Hematopoietic multipotent progenitor cell treated with erythropoietin and hydrocortisone succinate and interleukin-3 and kit ligand, for 15 days (in vitro differentiated cells): ENCODE results near the gene CEP55.
A peak's percentile ranks its signal among the peaks of the same experiment; 100 is the strongest.
"Not testable (repeated sequence)": the region's sequence is repeated elsewhere in the genome, so short reads cannot be mapped to it uniquely, and the experiment has no call there.

Experiments
- DNase-seq: peaks from one replicate; pipeline ENCODE4 v3.0.0-alpha.2; 2015; ENCODE audit warnings: low spot score

The CEP55 gene

GRCh38 chr10:93513091-93513490 lies 16.7 kb downstream of the CEP55 start:
- no peak for DNase-seq

- no peak for DNase-seq
These were observed 18.1 kb downstream of the CEP55 start for GRCh38 chr10:93514521-93514920.

- no peak for DNase-seq
These were observed 18.9 kb downstream of the CEP55 start for GRCh38 chr10:93515071-93516005.

- no peak for DNase-seq
These were observed 19.6 kb downstream of the CEP55 start for GRCh38 chr10:93516006-93516380.

- DNase-seq: no peak
These were observed 22.1 kb downstream of the CEP55 start for GRCh38 chr10:93518531-93518930.

GRCh38 chr10:93535293-93535692 lies 38.9 kb downstream of the CEP55 start:
- DNase-seq: no peak

- DNase-seq: not testable (repeated sequence)
These were observed 44.5 kb downstream of the CEP55 start for GRCh38 chr10:93540871-93541270.

GRCh38 chr10:93541402-93542357 lies 45.3 kb downstream of the CEP55 start:
- peak; percentile 13 for DNase-seq

- DNase-seq: no peak
These were observed 46.0 kb downstream of the CEP55 start for GRCh38 chr10:93542358-93542791.

GRCh38 chr10:93546995-93547394 lies 50.6 kb downstream of the CEP55 start:
- not testable (repeated sequence) for DNase-seq

GRCh38 chr10:93547522-93547921 lies 51.1 kb downstream of the CEP55 start:
- no peak for DNase-seq

GRCh38 chr10:93548376-93549071 lies 52.1 kb downstream of the CEP55 start:
- no peak for DNase-seq

- no peak for DNase-seq
These were observed 54.2 kb downstream of the CEP55 start for GRCh38 chr10:93550606-93551005.

- no peak for DNase-seq
These were observed 56.4 kb downstream of the CEP55 start for GRCh38 chr10:93552780-93553179.

GRCh38 chr10:93553482-93554315 lies 57.3 kb downstream of the CEP55 start:
- no peak for DNase-seq

- no peak for DNase-seq
These were observed 57.9 kb downstream of the CEP55 start for GRCh38 chr10:93554316-93554663.

GRCh38 chr10:93554760-93555432 lies 58.5 kb downstream of the CEP55 start:
- DNase-seq: peak; percentile 48

GRCh38 chr10:93559490-93559889 lies 63.1 kb downstream of the CEP55 start:
- DNase-seq: no peak

- no peak for DNase-seq
These were observed 64.1 kb downstream of the CEP55 start for GRCh38 chr10:93560541-93560940.

GRCh38 chr10:93565446-93565845 lies 69.0 kb downstream of the CEP55 start:
- no peak for DNase-seq
